T-helper 1 cell treated with Interleukin-12 subunit alpha and Interleukin-12 subunit beta and Interleukin-4 antibody, amounts not matched to agents 30 ng/mL and 1 ng/mL, for 36 hours (primary cell): ENCODE measurements around the gene GRHL3. TPM values are rescaled to one million over a fixed set of nuclear protein-coding genes. Genes with fewer than 3 reads are reported as not detected.

Experiments used
- intact Hi-C: fragments of 100-400 bp; cut with micrococcal nuclease; formaldehyde crosslinking; loops from one replicate; pipeline ENCODE4 v1.15.1; 2024
- total RNA-seq: library from RNA; stranded (reverse); gene quantifications from 2 replicates; pipeline ENCODE4 v1.2.3, GENCODE V29; 2022

GRHL3 gene
- total RNA-seq, 1 donor from 2014 or later, result 0.59 TPM

DNA sequence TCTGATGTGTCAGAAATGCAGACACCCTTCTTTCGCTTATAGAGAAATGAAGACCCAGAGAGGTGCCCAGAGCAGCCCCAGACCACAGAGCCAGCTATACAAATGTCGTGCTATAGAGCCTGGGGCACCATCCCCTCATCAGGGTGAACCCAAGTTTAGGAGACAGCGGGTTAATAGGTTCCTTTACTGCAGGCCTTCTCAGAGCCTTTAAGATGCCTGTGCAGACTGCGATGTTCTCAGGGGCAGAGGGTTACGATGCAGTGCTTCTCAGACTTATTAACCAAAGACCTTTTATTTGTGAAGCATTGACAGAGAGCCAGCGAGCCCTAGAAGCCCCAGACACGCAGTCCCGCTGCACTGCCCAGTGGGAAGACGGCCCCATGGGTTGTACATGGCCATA, 47.5 kb downstream of the GRHL3 start:
- intact Hi-C loops, result no loop called here

DNA sequence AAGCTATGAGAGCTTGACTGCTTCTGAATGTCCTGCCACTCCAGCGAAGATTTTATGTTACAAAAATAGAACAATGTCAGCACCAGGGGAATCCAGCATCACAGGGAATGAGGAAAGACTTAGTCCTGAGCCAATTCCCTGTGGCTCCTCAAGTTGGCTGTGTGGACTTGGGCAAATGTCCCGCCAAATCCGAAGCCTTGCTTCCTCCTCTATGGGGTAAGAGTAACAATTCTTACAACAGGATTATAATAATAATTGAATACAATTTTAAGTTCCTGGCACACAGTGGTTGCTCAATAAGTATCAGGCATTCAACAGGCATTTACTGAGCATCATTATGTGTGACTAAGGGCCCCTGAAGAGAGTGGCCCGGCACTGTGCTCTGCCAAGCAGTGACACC, 50.0 kb downstream of the GRHL3 start:
- intact Hi-C loops, result no loop called here

DNA sequence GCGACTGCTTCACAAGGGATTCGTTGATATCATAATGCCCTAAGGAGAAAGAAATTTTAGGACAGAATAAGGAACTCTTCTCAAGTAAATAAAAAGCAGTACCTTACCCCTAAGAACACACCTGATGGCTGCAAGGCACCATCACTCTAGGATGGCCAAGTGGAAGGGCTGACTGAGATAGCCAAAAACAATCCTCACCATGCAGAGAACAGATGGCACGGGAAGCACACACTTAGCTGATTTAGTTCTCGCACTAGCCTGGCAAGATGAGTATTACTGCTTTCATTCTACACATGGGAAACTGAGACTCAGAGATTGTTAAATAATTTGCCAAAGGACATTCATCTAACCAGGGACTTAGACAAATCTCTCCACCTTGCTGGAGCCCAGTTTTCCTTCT, 50.6 kb downstream of the GRHL3 start:
- intact Hi-C loops, result no loop called here

DNA sequence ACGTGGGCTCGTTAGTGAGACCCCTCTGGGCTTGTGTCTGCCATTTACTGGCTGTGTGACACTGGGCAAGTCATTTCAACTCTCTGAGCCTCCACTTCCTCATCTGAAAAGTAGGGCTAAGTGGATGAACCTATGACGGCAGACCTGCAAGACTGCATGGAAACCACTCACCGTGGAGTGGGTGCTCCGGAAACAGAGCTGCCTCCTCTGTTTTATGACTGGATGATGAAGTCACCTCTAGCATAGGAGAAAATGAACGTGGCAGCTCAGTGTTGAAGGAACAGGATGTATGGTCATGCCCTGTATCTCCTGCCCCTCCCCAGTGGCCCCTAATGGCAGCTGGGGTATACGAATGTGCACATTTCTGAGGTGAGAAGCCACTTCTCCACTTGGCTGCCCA, 53.9 kb downstream of the GRHL3 start:
- intact Hi-C loops, result no loop called here

DNA sequence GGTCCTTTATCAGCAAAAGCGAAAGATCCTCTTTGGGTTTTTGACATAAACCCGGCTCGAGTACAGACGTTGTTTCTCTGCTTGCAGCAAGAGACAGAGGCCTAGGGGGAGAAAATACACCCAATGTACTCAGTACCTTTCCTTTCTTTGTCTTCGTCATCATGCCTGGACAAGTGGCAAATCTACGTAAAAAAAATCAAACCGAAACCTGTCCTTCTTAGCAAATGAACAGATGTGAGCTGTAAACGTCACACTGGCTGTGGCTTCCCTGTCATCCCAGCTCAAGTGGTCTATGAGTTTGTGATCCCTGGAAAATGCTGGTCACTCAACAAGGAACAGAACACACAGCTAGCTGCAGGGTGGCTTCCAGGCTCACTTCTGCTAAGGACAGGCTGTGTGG, 54.6 kb downstream of the GRHL3 start:
- intact Hi-C loops, result no loop called here

DNA sequence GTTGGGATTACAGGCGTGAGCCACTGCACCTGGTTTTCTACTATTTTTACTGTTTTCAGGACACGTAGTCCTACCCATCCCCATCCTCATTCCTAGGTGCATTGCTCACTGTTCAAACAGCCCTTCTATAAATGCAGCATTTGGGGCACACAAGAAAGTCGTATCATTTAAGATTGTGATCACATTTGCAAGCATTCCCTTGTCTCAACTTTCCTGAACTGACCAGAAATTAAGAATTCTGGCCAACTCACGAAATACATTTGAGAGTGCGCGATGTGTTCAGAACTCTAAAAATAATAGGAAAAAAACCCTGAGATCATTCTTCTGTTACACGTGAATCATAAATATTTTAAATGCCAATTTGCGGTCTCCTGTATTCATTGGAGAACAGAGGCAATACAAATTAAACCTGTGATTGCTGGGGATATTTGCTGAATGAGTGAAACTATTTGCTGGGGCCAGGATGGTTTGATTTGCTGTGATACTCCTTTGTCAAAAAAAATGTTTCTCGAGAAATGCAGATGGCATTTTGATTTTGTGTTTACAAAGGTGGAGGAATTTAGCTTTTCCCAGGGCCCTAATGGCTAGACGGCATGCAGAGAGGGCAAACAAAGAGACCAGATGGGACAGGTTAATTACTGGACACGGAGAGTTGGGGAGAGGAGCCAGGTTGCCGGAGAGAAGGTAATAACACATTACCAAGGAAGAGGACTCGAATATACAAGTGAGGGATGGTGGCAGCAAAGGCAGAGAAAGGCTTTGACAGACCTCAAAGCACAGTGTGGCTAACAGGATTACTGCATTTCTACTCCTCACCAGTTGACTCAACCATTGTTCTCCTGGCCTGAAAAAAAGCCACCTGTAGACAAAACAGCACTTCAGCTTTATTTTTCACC, 56.0 kb downstream of the GRHL3 start:
- intact Hi-C loops, result no loop called here

DNA sequence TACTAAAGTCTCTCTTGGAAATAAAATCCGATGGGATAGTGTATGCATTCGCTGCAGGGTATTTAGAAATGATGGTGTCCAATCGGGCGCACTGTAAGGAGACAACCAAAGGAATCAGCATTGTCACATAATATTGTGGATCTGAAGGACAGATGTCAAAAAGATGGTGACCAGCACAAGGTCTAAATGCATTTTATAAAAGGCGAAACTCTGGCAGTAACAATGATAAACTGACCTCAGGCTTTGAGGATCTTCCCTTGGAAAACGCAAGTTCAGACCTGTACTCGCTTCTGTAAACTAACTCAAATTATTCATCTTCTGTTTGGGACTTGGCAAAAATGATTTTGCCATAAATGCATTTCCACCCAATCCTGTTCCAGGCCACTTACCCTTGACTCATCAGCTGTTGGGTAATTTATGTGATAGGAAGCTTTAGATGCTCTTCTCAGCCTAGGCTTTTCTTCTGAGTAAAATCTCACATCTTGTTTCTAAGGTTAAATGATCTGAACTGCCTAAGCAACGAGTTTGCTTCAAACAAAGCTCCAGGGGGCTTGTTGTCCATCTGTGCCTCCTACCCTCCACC, 60.7 kb downstream of the GRHL3 start:
- intact Hi-C loops, result no loop called here

DNA sequence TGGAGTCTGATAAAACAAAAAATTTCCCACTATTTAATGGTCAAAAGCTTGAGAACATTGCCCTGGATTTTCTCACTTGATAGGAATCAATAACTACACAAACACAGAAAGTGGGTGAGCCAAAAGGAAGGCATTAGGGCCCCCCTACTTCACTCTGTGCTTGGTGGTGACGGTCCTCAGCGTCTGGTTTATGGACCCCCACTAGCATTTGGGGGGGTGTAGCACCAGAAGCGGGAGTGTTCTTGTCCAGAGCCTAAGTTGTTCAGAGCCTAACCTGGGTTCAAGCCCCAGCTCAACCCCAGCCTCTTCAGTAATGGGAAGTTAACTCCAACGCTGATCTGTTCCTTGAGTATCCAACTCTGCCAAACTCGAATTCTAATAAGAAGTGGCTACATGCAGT, 61.4 kb downstream of the GRHL3 start:
- intact Hi-C loops, result no loop called here

DNA sequence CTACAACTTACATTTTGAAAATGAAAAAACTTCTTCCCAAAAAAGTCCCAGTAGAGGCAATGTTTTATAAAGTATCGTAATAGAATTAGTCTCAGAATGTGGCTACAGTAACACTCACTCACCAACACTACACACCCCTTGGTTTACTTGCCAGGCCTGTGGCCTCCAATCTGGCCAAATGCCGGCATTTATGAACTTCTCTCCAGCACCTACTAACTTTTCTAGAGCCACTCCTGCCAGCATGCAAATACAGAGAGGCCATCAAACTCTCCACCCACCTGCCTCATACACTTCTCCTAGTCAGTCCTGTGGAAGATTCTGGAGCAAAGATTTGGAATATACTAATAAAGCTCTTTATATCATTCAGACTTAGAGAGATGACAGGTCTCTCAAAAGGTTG, 62.1 kb downstream of the GRHL3 start:
- intact Hi-C loops, result no loop called here

DNA sequence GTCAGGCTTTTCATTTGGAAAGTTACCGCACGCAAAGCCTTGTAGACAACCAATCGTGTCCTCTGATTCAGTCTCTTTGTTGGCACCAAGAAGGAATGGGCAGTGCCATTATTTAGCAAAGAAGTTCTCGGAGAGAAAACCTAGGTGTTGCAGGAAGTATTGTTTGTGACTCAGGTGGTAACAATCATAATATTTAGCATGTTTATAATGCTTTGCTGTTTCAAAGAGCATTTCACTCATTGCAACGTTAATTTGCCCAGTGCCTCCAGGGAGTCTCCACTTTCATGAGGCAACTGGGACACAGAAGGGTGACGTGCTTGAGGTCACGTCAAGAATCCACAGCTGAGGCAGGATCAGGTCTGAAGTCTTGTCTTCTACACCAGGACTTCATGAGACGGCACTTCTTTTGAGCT, 63.0 kb downstream of the GRHL3 start:
- intact Hi-C loops, result no loop called here

DNA sequence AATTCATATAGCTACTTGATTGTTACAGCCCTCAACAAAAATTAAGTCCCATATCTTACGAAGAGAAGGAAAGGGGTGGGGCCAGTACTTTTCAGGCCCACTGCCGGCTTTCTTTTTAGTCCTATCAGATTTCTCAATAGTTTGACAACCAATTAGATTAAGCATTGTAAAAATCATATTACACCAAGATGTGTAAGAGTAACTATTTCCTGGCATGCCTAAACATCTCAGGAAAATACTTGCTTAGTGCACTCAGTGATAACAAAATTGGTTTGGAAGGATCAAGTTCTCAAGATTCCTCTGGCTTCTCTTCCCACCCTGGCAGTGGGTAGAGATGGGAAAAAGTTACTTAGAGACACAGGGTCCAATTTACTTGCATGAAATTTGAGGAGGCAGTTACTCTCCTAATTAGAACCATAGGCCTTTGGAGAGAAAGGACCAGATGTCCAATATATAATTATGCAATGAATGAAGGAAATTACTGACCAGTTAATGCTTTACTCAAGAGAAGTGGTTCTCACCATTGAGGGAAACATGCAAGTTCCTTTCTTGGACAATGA, 64.3 kb downstream of the GRHL3 start:
- intact Hi-C loops, result no loop called here

DNA sequence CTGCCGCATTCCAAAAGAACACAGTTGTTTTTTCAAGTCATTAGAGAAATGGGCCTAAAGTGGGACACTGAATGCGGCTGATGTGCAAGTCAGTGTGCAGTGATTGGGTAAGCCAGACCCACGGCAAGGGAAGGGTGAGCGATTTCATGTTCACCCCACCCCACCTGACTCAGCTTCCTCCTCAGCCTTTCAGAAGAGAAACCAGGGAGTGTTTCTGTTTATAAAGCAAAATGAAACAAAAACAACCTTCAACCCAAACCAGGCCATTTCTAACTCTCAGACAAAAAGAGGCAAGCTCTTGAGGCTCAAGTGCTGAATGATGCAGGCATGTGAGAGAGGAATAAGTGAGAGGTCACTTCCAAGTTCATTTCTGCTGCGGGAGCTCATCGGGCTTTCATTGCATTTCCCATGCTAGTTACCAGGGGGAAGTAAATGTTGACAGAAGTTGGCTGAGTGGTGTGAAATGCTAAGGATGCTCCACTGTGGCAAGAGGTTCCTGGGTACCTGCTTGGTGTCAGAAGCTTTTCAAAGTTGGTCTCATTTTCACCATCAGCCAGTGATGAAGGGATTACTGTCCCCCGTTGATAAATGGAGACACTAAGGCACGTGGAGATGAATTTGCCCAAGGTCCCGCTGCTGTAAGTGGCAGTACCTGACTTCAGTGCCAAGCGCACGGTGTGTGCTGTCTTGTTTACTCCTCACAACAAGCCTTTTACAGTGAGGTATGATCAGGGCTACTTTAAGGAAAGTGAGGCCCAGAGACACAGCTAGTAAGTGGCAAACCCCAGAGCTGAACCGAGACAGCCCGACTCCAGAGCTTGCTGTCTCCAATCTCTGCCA, 65.3 kb downstream of the GRHL3 start:
- intact Hi-C loops, result loop anchor here (1.0 kb wide), 4 partner anchors 8 to 62 kb away; no protein-coding TSS in a partner anchor

DNA sequence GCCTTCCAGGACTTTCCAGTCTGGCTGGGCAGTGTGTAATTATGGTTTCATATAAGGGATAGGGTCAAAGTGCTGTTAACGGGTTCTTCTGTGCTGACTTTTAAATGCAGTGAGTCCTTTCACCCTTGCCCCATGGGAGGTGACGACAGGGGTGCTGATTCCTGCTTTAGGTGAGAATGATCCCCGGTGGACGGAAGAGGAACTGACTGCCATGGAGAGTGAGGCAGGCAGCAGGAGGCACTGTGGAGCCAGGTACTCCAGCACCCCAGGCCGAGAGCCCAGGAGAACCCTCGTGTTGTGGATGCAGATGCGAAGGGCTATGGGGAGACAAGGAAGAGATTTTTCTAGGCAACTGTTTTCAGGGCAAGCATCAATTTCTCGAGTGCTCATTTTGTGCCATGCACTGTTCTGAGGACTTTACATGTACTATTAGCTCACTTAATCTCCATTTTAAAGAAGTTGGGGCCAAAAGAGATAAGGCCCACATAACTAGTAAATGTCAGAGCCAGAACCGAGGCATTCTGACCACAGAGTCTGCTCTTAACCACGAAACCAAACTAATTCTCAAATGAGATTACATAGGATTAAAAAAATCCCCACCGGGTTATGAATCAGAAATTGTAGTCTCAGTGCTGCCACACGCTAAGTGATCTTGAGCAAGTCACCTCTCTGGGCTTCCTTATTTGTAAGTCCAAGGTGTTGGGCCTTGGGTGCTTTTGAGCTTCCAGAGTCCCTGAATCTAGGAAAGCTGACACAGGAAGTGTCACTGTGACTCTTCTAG, 66.2 kb downstream of the GRHL3 start:
- intact Hi-C loops, result no loop called here

DNA sequence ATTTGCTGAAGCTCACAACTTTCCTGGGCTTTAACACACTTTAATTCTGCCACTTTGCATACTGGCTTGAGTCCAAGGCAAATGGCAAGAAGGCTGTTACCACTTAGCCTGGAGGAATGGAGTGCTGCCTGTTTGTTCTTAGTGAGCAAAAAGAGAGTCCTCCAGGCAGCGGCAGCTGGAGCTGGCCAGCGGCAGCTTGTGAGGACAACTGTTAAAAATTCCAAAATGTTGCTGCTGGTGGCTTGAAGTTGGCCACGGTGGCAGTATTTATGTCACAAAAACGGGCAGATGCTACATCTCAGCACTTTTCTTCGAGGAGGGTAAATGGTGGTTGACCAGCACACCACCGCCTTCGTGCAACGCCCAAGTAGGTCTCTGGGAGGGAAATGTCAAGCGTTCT, 67.1 kb downstream of the GRHL3 start:
- intact Hi-C loops, result no loop called here

DNA sequence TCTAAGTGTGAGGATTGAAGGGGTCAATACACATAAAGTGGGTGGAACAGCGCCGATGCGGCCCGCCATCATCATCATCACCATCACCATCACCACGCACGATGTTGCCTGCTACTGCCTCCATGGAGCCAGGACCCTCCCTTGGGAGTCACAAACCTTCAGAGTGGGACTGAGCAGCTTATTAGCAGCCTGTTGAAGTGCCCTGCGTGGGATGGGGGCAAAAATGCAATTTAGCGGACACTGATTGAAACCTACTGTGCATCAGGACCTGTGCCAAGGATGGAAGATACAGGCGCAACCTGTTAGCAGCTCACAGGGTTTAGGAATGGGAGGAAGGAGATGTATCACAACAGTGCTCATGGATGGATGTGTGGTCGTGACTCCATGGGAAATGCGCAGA, 67.8 kb downstream of the GRHL3 start:
- intact Hi-C loops, result no loop called here

DNA sequence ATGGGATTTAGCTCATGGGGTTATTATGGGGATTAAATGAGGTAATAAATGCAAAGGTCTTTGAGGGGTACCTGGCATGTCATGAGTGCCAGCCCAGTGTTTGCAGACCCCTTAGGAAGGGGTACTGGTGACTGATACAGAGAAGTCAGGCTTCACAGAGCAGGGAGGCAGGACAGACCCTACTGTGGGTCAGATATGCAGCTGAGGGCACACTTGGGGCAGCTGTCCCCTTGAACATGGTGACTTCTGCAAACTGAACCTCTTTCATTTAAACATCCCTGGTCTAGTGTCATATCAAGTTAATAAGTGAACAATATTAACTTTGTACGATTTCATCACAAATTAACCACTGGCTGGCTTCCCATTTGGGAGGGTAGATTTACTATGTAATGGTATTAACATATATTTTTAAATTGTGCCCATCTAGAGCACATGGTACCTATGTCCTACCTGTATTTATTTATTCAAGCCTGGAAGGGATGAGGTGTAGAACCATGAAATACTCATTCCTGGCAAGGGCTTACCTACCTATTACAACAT, 68.5 kb downstream of the GRHL3 start:
- intact Hi-C loops, result no loop called here

DNA sequence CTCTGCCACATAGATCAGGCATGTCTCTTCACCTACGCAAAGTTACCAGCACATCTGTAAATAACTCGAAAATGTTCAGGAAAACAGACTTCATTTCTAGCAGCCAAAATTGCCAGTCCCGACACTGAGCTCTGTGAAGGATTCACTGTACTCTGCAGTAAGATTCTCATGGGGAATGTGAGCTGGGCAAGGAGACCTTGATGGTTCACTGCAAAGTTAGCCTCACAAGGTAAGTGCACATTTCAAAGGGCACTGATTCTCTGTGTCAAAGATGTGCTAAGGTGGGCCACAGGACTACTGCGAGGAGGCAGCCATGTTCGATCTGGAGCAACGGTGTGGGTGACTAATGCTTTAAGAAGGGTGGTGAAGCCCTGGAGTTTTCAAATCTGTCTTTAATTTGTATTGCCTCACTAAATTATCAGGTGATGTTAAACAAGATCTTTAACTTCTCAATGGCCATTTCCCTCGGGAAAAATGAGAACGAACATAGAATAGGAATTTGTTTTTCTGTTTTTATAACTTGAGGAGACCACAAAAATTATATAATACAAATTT, 69.3 kb downstream of the GRHL3 start:
- intact Hi-C loops, result no loop called here

DNA sequence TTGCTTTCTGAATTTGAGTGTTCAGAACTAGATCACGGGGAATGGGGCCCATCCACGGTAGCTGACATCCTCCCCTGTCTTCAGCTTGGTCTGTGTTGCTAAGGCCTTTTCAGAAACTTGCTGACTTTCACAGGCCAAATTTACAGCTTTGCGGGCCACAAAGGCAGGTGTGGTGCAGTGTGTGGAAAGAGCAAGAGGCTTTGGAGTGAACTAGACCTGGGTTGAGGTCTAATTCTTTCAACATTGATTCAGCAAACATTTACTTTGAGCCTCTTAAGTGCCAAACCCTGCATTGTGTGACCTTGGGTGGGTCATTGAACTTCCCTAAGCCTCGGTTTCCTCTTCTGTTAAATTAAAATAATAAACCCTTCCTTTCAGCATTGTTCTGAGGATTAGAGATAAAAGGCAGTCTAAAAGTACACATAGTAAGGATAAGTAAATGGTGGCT, 70.1 kb downstream of the GRHL3 start:
- intact Hi-C loops, result no loop called here

DNA sequence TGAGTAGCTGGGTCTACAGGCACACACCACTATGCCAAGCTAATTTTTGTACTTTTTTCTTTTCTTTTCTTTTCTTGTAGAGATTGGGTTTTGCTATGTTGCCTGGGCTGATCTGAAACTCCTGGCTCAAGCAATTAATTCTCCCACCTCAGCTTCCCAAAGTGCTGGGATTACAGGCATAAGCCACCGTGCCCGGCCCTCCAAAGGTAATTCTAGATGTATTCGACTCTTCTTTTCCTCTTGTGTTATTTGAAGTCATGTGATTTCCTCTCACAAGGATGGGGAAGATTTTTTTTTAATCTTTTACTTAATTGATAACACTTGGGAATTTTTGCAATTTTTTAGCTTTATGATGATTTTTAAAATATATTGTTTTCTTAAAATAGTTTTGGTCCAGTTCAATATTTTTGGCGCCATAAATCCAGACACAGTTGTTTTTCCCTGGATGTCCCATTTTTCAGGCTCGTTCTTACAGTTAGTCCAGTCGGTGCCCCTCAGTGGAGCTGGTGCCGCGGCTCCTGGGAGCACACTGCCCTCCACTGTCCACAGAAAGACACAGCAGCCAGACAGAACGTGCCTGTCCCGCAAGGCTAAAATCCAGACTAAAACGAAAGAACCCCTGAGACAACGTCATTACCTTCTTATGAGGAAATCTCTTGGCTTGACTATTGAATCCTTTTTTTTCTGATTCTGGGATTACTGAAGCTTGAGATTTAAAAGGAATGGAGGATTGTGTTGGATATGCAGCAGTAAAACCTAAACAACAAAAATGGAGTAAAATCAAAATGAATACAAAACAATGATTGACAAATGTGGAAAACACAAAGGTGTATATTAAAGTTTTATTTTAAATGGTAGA, 72.0 kb downstream of the GRHL3 start:
- intact Hi-C loops, result loop anchor here (1.0 to 5.0 kb wide), 6 partner anchors 111 to 434 kb away; partner anchors contain the start of genes PNRC2, RCAN3, SRRM1 and SRSF10
